HepG2 (cell line): ENCODE results near the gene DNAJC11. TPM values are rescaled to one million over a fixed set of nuclear protein-coding genes. Genes with fewer than 3 reads are reported as not detected.

ENCODE experiments used
- BORCS8-MEF2B ChIP-seq: sonication (generic); formaldehyde crosslinking; IDR thresholded peaks from 2 replicates; pipeline ENCODE4 v1.8.0; 2022; ENCODE audit warnings: mild to moderate bottlenecking, missing genetic modification reagents
- HDAC2 ChIP-seq: sonication (generic); formaldehyde crosslinking; IDR thresholded peaks from 2 replicates; pipeline ENCODE4 v1.4.0; 2020; ENCODE audit warnings: missing genetic modification reagents
- JDP2 ChIP-seq: sonication (generic); formaldehyde crosslinking; IDR thresholded peaks from 2 replicates; pipeline ENCODE4 v1.8.1; 2022; ENCODE audit warnings: missing genetic modification reagents, borderline replicate concordance
- REXO4 ChIP-seq: sonication (generic); formaldehyde crosslinking; IDR thresholded peaks from 2 replicates; pipeline ENCODE4 v1.8.0; 2022; ENCODE audit warnings: missing genetic modification reagents, mild to moderate bottlenecking, borderline replicate concordance
- SSRP1 ChIP-seq: IDR thresholded peaks from 2 replicates; pipeline ENCODE4 v1.6.1; 2016; ENCODE audit warnings: control low read depth
- ZNF354B ChIP-seq: sonication (generic); formaldehyde crosslinking; IDR thresholded peaks from 2 replicates; pipeline ENCODE4 v1.8.0; 2022; ENCODE audit warnings: mild to moderate bottlenecking, missing genetic modification reagents
- ZNF572 ChIP-seq: sonication (generic); formaldehyde crosslinking; IDR thresholded peaks from 2 replicates; pipeline ENCODE4 v1.5.1; 2020; ENCODE audit warnings: mild to moderate bottlenecking, missing genetic modification reagents
- ZNF577 ChIP-seq: sonication (generic); formaldehyde crosslinking; IDR thresholded peaks from 2 replicates; pipeline ENCODE4 v1.4.0; 2020; ENCODE audit warnings: mild to moderate bottlenecking, low read depth, missing genetic modification reagents, borderline replicate concordance
- ZNF672 ChIP-seq: sonication (generic); formaldehyde crosslinking; IDR thresholded peaks from 2 replicates; pipeline ENCODE4 v1.8.1; 2022; ENCODE audit warnings: missing genetic modification reagents
- ZSCAN21 ChIP-seq: sonication (generic); formaldehyde crosslinking; IDR thresholded peaks from 2 replicates; pipeline ENCODE4 v1.8.0; 2022; ENCODE audit warnings: mild to moderate bottlenecking, missing genetic modification reagents, moderate library complexity, borderline replicate concordance
- ZUFSP ChIP-seq: sonication (generic); formaldehyde crosslinking; IDR thresholded peaks from 2 replicates; pipeline ENCODE4 v1.9.0; 2021; ENCODE audit warnings: missing genetic modification reagents, mild to moderate bottlenecking, borderline replicate concordance
- polyA plus RNA-seq, 8 experiments: library from polyadenylated mRNA; depleted of rRNA in 3 of 8; stranded (reverse) in 7 of 8; unstranded in 1 of 8; fragments of >200 nt; fragmentation: Illumina TruSeq in 4 of 8; extraction: Trizol in 4 of 8; gene quantifications; 2 replicates each; pipeline versions ENCODE4 v1.2.1 to v1.2.3, GENCODE V29; 2011 to 2016; ENCODE audit warnings: low read depth in 4 of 8, missing spikeins in 1 of 8, mixed read lengths in 1 of 8; ENCODE audit not compliant: insufficient read depth in 1 of 8
- total RNA-seq, 5 experiments: library from RNA; depleted of rRNA; stranded (reverse); fragments of >200 nt; fragmentation: Illumina TruSeq; extraction: Trizol; gene quantifications; 2 replicates each; pipeline ENCODE4 v1.2.3, GENCODE V29; 2016; ENCODE audit warnings: low read depth in 1 of 5
- TF ChIP-seq, protein P1 (sequence below): sonication (generic); formaldehyde crosslinking; IDR thresholded peaks from 2 replicates; pipeline ENCODE4 v1.4.0; 2020; ENCODE audit warnings: missing genetic modification reagents
- TF ChIP-seq, protein P2 (sequence below): IDR thresholded peaks from 2 replicates; pipeline ENCODE4 v1.6.1; 2012; ENCODE audit warnings: low read depth, low read length, improper control_type of control experiment
- TF ChIP-seq, protein P3 (sequence below): sonication (generic); formaldehyde crosslinking; IDR thresholded peaks from 2 replicates; pipeline ENCODE4 v1.4.0; 2020; ENCODE audit warnings: missing genetic modification reagents
- TF ChIP-seq, protein P4 (sequence below): sonication (generic); formaldehyde crosslinking; IDR thresholded peaks from 2 replicates; pipeline ENCODE4 v1.8.1; 2023; ENCODE audit warnings: missing genetic modification reagents, inconsistent platforms, borderline replicate concordance
- TF ChIP-seq, protein P5 (sequence below): sonication (generic); formaldehyde crosslinking; IDR thresholded peaks from 2 replicates; pipeline ENCODE4 v1.5.0; 2020; ENCODE audit warnings: mild to moderate bottlenecking, missing genetic modification reagents, borderline replicate concordance
- TF ChIP-seq, protein P6 (sequence below): sonication (generic); formaldehyde crosslinking; IDR thresholded peaks from 2 replicates; pipeline ENCODE4 v1.4.0; 2020; ENCODE audit warnings: mild to moderate bottlenecking, missing genetic modification reagents

DNAJC11 gene
- total and polyA plus RNA-seq, 2 of the 13 experiments (the other 11 are each of a cell fraction or from before 2014, with no cell fraction given), result 25.1 to 47.6 TPM

- TF ChIP-seq, protein P1, sequence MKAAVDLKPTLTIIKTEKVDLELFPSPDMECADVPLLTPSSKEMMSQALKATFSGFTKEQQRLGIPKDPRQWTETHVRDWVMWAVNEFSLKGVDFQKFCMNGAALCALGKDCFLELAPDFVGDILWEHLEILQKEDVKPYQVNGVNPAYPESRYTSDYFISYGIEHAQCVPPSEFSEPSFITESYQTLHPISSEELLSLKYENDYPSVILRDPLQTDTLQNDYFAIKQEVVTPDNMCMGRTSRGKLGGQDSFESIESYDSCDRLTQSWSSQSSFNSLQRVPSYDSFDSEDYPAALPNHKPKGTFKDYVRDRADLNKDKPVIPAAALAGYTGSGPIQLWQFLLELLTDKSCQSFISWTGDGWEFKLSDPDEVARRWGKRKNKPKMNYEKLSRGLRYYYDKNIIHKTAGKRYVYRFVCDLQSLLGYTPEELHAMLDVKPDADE (CRISPR knock-in tag), result no peak
- TF ChIP-seq, protein P2, sequence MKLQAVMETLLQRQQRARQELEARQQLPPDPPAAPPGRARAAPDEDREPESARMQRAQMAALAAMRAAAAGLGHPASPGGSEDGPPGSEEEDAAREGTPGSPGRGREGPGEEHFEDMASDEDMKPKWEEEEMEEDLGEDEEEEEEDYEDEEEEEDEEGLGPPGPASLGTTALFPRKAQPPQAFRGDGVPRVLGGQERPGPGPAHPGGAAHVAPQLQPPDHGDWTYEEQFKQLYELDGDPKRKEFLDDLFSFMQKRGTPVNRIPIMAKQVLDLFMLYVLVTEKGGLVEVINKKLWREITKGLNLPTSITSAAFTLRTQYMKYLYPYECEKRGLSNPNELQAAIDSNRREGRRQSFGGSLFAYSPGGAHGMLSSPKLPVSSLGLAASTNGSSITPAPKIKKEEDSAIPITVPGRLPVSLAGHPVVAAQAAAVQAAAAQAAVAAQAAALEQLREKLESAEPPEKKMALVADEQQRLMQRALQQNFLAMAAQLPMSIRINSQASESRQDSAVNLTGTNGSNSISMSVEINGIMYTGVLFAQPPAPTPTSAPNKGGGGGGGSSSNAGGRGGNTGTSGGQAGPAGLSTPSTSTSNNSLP, result no peak
- TF ChIP-seq HDAC2 (0 out of 2 replicates have a peak, but pooled peaks have one; percentile 5), BORCS8-MEF2B (CRISPR knock-in tag) (peak; percentile 64; the same call in 1 of the 2 replicates), ZNF577 (CRISPR knock-in tag) (no peak), ZSCAN21 (CRISPR knock-in tag) (no peak; the same call in 1 of the 2 replicates), ZNF572 (CRISPR knock-in tag) (no peak), SSRP1 (CRISPR knock-in tag) (no peak), ZNF672 (no peak), JDP2 (no peak), REXO4 (CRISPR knock-in tag) (no peak), ZNF354B (CRISPR knock-in tag) (no peak), ZUFSP (CRISPR knock-in tag) (no peak)
- TF ChIP-seq, protein P3, sequence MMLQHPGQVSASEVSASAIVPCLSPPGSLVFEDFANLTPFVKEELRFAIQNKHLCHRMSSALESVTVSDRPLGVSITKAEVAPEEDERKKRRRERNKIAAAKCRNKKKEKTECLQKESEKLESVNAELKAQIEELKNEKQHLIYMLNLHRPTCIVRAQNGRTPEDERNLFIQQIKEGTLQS (CRISPR knock-in tag), result peak; percentile 80
- TF ChIP-seq, protein P4, sequence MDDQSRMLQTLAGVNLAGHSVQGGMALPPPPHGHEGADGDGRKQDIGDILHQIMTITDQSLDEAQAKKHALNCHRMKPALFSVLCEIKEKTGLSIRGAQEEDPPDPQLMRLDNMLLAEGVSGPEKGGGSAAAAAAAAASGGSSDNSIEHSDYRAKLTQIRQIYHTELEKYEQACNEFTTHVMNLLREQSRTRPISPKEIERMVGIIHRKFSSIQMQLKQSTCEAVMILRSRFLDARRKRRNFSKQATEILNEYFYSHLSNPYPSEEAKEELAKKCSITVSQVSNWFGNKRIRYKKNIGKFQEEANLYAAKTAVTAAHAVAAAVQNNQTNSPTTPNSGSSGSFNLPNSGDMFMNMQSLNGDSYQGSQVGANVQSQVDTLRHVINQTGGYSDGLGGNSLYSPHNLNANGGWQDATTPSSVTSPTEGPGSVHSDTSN, result no peak
- TF ChIP-seq, protein P5, sequence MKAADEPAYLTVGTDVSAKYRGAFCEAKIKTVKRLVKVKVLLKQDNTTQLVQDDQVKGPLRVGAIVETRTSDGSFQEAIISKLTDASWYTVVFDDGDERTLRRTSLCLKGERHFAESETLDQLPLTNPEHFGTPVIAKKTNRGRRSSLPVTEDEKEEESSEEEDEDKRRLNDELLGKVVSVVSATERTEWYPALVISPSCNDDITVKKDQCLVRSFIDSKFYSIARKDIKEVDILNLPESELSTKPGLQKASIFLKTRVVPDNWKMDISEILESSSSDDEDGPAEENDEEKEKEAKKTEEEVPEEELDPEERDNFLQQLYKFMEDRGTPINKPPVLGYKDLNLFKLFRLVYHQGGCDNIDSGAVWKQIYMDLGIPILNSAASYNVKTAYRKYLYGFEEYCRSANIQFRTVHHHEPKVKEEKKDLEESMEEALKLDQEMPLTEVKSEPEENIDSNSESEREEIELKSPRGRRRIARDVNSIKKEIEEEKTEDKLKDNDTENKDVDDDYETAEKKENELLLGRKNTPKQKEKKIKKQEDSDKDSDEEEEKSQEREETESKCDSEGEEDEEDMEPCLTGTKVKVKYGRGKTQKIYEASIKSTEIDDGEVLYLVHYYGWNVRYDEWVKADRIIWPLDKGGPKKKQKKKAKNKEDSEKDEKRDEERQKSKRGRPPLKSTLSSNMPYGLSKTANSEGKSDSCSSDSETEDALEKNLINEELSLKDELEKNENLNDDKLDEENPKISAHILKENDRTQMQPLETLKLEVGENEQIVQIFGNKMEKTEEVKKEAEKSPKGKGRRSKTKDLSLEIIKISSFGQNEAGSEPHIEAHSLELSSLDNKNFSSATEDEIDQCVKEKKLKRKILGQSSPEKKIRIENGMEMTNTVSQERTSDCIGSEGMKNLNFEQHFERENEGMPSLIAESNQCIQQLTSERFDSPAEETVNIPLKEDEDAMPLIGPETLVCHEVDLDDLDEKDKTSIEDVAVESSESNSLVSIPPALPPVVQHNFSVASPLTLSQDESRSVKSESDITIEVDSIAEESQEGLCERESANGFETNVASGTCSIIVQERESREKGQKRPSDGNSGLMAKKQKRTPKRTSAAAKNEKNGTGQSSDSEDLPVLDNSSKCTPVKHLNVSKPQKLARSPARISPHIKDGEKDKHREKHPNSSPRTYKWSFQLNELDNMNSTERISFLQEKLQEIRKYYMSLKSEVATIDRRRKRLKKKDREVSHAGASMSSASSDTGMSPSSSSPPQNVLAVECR (CRISPR knock-in tag), result peak; percentile 81
- TF ChIP-seq, protein P6, sequence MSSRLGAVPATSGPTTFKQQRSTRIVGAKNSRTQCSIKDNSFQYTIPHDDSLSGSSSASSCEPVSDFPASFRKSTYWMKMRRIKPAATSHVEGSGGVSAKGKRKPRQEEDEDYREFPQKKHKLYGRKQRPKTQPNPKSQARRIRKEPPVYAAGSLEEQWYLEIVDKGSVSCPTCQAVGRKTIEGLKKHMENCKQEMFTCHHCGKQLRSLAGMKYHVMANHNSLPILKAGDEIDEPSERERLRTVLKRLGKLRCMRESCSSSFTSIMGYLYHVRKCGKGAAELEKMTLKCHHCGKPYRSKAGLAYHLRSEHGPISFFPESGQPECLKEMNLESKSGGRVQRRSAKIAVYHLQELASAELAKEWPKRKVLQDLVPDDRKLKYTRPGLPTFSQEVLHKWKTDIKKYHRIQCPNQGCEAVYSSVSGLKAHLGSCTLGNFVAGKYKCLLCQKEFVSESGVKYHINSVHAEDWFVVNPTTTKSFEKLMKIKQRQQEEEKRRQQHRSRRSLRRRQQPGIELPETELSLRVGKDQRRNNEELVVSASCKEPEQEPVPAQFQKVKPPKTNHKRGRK (CRISPR knock-in tag), result no peak
Measured at GRCh38 chr1:6602669-6603237, 98.9 kb downstream of the DNAJC11 start, which contains the start of gene KLHL21 (continued).
